IPS DF 19.7 (cell line): ENCODE data around the gene ASH1L.
"Not testable (repeated sequence)": the region's sequence is repeated elsewhere in the genome, so short reads cannot be mapped to it uniquely, and the experiment has no call there.

Source experiments
- DNase-seq: peaks from one replicate; pipeline ENCODE4 v3.0.0-alpha.2; 2013; ENCODE audit warnings: low read depth, low spot score

ASH1L gene

DNA sequence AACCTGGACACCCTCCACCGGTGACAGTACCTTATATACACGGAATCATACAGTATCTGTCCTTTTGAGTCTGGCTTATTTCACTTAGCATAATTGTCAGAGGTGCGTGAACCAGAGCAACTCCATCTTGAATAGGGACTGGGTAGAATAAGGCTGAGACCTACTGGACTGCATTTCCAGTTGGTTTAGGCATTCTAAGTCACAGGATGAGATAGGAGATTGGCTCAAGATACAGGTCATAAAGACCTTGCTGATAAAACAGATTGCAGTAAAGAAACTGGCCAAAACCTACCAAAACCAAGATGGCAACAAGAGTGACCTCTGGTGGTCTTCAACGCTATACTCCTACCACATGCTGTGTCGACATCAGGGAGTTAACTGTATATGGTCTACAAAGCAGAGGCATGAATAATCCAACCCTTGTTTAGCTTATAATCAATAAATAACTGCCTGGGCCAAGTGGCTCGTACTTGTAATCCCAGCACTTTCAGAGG, 255.3 kb downstream of the ASH1L start:
- no peak for DNase-seq

DNA sequence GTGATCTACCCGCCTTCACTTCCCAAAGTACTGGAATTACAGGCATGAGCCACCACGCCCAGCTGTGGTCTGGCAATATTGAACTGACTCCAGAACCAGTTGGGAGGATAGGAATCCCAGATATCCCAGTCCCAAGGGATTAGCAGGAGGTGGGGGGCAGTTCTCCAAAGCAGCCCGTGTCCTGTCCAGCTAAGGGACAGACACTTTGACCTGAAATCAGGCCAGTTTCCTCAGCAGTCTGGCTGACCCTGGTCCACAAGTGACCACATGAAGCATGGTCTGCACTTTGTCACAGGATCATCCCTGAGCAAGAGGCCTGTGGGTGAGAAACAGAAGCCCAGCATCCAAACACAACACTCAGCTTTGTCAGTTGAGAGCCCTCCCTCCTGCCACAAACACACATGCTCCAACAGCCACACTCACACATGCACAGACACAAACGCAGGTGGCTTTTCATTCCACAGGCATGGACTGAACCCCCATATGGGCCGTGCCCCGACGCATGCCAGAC, 256.7 kb downstream of the ASH1L start:
- no peak for DNase-seq

DNA sequence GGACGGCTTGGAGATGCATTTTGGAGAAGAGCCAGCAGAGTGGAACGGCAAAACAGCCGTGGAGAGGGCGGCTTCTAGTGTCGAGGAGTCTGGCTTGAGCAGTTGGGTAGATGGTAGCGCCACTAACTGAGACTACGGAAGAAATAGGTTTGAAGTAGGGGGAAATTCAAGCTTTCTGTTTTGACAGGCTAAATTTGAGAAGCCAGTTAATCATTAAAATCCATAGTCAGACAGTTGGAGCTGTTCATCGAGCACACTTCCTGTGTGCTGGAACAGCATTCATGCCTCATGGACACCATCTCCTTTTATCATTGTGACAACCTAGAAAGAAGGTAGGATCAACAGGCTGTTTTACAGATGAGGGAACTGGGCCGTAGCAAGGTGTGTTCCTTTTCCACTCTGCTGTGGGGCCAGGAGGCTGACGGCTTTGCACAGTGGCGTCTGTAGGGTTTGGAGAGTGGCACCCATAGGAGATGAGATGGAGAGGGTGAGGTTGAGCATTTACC, 258.0 kb downstream of the ASH1L start:
- DNase-seq = no peak

DNA sequence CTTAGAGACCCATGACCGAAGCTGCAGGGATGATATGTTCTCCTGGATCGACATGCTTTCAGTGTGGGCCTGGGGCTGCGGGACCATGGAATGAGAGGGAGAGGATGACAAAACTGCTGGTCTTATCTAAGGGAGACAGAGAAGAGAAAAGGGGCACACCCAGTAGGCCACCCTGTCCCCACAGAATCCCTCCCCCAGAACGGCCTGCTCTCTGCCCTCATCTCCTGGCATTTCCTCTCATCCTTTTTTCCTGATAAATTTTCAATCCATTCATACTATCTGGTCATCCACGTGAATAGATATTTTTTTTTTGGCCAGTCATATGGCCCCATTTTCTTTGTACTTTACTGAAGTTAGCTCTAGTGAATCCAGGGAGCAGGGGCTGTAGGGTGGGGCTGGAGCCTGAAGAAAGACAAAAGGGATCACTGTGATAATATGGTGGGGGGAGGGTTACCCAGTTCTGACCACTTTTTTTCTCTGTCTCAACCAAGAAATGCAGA, 261.2 kb downstream of the ASH1L start, which contains the start of gene PKLR:
PKLR (minus strand) TSS at position 97 of the 500 bp plus-strand sequence; CDS start at position 54, 43 bp downstream.
- DNase-seq = no peak

DNA sequence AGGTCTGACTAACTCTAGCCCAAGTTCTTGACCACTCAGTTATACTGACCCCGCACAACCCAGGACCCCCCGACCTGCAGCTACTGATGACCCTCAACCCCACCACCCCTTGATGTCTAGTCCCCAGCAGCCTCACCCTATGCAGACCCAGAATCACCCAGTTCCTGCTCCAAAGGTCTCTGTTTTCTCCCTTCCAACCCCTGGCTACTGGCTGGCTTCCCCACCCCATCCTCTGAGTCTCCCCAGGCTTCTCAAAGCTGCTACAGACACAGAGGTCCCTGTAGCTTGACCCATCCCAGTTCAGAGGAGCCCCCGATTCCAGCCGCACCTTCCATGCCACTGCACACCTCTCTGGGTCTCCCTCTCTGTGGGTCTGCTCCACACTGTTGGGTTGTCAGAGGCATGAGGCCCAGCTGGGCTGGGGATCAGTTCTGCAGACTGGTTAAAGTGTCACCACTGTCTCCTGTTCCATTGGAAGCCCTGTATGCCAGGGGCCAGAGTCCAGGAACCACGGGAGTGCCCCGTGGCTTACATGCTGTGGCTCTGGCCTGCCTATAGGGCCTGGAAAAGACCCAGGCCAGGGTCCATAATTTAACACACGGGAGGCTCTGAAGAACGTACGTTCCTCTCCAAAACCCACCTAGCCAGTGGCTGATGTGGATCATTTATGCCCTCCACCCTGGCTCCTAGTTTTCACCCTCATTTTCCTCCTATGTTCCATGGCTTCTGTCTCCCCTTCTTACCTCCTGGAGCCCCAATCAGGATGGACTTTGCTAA, 261.9 kb downstream of the ASH1L start:
- DNase-seq = no peak

DNA sequence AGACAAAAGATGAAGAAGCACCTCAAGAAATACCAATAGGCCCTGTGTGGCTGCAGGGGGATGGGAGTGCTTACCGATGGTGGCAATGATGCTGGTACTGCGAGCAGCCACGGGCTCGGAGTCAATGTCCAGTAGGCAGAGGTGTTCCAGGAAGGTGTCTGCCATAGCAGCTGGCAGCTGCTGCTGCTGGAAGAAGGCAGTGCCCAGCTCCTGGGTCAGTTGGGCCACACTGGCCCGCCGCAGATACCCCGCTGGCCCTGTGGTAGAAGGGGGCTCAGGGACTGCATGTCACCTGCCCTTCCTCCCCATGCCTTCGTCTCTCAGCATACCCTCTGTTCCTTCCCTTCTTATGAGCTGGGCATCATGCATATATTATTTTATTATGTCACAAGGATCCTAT, 262.6 kb downstream of the ASH1L start:
- no peak for DNase-seq

DNA sequence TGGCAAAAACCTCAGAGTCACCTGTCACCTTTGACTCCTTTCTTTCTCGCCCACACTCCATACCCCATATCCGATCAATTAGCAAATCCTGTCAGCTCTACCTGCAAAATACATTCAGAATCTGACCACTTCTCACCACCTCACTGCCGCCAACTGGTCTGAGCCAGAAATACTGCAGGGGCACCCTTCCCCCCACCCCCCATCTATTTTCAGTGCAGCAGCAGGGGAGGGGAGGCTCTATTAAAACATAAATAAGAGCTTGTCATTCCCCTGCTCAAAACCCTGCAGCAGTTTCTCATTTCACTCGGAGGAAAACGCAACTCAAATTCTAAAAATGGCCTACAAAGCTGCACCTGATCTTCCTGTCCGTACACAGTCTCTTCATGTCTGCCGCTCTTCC, 265.2 kb downstream of the ASH1L start:
- no peak for DNase-seq

DNA sequence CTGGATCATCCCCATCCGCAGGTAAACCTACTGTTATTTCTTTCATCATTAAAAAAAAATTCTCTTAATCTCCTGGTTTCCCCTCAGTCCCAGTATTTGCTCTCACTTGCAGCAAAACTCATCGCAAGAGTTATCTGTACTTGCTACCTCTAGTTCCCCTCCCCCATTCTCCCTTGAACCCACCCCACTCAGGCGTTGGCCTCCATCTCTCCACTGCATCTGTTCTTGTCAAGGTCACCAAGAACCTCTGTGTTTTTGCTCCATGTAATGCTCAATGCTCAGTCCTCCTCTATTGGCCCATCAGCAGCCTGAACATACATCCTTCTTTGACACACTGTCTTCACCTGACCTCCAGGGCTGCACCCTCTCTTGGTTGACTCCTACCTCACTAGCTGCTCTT, 265.9 kb downstream of the ASH1L start:
- DNase-seq = no peak

DNA sequence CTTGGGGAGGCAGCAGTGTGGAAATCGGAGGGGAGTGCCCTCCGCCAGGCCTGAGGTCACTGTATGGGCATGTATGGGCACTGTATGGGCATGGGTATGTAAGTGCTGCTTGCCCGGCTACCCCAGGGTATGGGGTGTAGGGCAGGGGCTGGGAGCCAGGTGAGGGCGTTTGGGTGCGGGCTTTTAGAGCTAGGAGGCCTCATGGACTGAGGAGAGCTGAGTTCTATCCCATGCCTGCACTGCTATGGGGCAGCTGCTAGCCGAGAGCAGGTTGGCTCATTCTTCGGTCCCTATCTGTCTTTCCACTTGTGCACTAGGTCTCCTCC, 266.7 kb downstream of the ASH1L start:
- DNase-seq = no peak

DNA sequence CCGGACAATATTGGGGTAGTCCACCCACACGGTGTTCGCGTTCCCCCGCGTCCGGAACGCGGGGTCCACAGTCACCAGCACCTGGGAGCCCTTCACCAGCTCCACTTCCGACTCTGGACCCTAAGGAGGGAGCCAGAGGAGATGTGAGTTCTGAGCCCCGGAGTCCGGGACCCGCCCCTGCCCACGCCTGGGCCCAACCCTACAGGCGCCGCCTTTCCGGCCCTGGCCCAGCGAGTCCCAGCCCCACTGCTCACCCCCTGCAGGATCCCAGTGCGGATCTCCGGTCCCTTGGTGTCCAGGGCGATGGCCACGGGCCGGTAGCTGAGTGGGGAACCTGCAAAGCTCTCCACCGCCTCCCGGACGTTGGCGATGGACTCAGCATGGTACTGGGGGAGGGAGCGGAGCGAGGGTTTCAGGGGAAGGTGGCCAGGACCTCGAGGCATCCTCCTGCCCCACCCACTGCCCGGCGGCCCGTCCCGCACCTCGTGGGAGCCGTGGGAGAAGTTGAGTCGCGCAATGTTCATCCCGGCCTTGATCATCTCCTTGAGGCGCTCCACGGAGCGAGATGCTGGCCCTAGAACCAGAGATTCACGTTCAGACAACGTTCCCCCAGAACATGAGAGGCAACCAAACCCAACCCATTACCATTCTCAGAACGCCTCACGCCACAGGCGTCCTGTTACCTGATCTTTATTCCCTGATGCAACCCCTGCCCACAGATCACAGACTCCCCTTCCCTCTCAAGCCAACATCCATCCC, 267.2 kb downstream of the ASH1L start:
- DNase-seq = no peak

DNA sequence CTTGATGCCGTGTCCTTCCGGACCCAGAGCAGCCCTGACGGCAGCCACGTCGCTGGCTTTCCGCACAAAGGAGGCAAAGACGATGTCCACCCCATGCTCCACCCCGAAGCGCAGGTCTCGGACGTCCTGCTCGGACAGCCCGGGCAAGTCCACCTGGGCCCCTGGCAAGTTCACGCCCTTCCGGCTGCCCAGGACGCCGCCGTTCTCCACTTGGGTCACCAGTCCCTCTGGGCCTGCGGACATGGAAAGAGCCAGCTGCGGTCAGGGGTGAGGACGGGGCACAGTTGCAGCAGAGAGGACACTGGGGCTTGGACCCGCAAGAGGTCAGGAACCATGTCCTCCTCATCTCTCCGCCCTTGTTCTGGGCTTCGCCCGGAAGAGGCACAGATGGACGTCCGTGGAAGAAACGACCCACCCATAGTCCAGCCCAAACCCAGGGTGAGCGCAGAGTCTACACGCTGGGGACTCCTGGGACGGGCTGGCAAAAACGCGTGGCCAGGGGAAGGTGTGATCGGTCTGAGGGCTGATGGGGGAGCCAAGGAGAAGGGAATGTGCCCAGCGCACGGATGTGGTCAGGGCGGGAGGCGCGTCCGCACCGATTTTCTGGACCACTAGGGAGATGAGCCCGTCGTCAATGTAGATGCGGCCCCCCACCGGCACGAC, 268.0 kb downstream of the ASH1L start:
- DNase-seq = no peak

DNA sequence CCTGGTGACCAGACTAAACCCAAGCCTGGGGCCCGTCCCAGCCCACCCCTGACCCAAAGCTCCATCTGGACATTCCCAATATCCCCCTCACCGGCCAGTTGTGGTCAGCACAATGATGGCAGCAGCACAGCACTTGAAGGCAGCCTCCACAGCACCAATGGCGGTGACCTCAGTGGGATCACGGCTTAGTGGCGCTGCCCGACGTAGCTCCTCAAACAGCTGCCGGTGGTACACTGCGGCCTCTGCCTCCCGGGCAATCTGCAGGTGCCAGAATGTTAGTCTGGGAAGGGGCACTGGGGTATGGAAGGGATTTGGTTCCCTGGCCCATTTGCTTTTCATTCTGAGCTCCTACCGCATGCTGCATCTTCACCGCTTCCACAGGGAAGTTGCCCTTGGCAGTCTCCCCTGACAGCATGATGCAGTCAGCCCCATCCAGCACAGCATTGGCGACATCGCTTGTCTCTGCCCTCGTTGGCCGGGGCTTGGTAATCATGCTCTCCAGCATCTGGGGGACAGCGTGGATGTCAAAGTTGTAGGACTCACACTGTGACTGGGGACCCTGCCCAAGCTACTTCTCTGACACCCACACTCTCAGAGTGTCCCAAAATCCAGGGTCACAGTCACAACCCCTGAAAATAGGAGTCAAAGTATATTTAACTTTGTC, 269.4 kb downstream of the ASH1L start:
- DNase-seq = no peak

DNA sequence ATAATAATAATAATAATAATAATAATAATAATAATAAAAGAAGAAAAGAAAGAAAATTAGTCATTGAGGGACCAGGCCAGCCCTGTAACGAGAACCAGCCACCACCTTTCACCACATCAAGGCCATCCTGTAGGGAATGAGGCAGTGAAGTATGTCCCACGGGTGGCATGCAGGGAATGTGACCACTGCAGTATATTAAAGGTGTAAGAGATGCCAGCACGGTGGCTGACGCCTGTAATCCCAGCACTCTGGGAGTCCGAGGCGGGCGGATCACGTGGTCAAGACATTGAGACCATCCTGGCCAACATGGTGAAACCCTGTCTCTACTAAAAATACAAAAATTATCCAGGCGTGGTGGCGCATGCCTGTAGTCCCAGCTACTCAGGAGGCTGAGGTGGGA, 271.6 kb downstream of the ASH1L start:
- not testable (repeated sequence) for DNase-seq

DNA sequence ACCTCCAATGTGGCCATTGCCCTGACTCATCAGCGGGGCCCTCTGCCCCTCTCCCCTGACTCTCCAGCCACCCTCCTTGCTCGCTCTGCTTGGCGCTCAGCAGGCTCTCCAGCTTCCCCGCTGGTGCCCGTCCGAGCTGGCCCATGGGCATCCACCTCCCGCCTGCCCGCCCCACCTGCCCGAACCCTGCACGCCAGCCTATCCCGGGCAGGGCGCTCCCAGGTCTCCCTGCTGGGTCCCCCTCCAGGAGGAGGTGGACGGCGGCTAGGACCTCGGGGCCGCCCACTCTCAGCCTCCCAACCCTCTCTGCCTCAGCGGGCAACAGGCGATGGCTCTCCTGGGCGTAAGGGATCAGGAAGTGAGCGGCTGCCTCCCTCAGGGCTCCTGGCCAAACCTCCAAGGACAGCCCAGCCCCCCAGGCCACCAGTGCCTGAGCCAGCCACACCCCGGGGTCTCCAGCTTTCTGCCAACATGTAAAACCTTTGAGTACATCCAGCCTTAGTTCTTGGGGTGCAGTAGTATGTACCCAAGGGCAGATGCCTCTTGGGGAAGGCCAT, 274.5 kb downstream of the ASH1L start:
- DNase-seq = no peak

DNA sequence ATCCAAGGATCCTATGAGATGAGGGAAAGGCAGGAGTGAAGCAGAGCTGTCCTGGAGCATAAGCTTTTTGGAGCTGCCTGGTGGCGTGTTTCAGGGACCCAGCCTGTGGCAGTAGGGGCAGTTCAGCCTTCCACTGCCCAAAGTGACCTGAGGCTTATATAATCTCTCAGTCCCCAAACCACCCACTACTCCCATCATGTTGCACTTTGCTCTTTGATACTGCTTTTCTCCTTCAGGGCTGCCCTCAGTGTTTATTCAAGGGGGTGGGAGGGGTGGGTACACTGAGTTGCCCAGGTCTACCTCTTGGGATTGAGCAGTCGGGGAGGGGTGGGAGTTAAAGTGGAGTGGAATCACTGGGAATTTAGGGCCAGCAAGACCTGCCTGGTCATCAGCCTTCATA, 276.1 kb downstream of the ASH1L start:
- DNase-seq = no peak

DNA sequence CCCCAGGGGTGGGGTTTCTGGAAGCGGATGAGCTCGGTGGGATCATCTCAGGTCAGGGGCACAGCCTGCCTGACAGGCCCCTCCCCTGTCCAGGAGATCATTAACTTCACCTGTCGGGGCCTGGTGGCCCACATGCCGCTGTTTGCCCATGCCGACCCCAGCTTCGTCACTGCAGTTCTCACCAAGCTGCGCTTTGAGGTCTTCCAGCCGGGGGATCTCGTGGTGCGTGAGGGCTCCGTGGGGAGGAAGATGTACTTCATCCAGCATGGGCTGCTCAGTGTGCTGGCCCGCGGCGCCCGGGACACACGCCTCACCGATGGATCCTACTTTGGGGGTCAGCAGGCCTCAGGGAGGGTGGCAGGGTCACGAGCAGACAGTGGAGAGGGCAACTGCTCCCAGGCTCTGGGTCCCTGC, 277.0 kb downstream of the ASH1L start:
- DNase-seq = no peak
